HG02763 (cell line): ENCODE measurements around the gene UBL7.

Experiments
- ATAC-seq: cut with Tn5 transposase; IDR thresholded peaks from one replicate; pipeline ENCODE4 v1.9.1; 2021; ENCODE audit warnings: mild to moderate bottlenecking, moderate library complexity; ENCODE audit not compliant: unreplicated experiment

The UBL7 gene

DNA sequence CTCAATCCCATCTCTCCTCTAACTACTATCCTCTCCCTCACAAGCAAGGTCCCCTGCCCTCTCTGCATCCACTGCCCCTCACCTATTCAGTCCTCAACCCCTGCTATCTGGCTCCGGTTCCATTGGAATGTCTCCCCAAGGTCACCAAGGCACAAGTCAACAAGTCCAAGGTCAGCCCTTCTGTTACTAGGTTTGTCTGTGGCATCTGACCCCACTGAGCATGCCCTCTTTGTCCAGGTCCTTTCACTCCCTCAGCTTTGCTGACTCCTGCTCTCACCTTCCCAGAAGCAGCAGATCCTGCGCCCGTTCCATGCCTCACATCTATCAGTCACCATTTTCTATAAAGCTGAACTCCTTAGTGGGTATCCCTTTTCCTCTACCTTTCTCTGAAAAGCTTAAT, 18.9 kb downstream of the UBL7 start:
- no peak for ATAC-seq

DNA sequence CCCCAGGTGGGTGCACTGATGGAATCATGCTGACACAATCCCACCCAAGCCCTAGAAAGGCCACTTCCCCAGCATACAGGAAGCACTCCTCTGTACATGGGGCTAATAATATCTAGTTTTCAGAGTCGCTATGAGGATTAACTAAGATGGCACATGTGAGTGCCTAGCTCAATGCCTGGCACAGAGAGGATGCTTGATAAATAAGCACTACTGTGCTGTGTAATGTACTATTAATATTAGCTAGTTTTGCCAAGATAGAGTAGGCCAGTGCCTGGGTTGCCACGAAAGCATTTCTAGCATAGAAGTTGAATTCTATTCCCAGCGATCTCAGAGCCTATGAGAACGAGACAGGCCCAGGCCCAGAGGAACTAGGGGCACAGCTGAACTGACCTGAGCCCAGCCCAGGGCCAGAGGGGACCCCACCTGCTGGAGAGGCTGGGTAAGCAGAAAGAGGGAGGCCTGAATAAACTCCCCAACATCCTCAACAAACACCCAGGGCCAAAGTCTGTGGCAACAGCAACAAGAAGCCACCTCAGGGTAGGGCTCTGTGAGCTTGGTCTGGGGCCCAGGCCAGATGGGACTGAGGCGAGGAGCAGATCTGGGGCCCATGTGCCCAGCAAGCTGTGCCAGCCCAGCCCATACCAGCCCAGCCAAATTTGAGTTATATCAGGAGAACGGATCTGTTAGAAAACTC, 19.6 kb downstream of the UBL7 start:
- no peak for ATAC-seq

DNA sequence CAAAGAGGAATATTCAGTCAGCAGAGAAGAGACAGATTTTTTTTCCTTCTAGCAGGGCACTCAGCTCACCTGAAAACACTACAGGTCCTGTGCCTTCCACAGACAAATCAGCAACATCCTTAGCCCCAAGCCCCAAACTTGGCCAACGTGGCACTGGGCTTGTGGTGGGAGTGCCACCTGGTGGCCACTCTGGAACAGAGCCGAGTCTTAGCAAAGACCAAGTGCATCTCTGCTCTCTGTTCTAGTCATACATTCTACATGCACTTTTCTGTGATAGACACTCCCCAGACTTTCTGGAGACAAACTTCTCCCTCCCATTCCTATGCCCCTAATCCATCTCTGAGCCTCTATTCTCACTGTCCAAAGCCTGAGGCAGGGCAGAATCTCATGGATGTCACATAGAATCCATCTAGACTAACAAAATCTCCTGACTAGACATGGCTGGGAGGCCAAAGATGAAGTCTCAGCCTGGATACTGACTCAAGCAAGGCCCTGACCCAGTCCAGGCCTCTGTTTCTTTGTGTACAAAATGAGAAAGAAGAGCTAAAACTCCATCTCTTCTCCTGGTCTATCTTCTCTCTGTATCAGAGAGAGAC, 22.1 kb downstream of the UBL7 start:
- no peak for ATAC-seq

GRCh38 chr15:74438206-74438605, 22.8 kb downstream of the UBL7 start:
- no peak for ATAC-seq

DNA sequence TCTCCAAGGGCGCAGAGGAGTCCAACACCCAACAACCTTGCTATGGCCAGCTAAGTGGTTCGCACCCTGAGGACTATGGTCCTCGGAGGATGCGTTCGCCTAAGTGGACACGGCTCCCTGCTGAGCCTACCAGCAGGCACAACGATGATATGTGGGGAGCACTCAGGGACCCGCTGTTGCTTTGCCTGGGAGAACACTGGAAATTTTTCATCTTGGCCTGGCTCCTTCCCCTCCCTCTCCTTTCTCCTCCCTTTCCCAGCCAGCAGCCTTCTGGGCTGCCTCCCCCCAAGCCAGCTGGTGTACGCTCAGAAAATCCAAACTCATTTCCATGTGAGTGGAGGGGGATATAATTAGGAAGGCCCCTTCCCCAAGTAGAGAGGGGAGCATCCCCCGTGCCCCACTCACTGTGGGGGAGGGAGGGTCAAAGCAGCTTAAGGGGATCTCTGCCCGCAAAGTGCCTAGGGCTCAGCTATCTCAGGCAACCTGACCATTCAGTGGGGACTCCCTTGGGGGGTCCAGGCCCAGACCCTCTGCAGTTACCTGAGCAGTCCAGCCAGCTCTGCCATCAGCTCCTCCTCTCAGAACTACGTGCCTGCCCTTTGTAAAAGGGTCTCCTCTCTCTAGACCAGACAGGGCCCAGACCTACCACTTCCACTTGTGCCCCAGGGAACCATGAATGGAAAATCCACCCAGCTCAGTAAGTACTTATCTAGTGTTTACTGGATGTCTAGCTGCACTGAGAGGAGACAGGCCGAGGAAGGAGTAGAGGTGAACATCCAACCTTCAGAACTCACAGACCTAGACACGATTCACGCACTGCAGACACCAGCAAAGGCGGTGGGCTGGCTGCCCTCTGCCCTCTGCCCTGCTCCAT, 26.5 kb downstream of the UBL7 start:
- ATAC-seq, result no peak

GRCh38 chr15:74433592-74434262, 27.2 kb downstream of the UBL7 start, which contains the start of gene SEMA7A:
Gene SEMA7A (minus strand): TSS chr15:74433958. CDS start chr15:74433918, 40 bp downstream.
- ATAC-seq, result peak; percentile 76

GRCh38 chr15:74432968-74433591, 27.9 kb downstream of the UBL7 start:
- no peak for ATAC-seq

DNA sequence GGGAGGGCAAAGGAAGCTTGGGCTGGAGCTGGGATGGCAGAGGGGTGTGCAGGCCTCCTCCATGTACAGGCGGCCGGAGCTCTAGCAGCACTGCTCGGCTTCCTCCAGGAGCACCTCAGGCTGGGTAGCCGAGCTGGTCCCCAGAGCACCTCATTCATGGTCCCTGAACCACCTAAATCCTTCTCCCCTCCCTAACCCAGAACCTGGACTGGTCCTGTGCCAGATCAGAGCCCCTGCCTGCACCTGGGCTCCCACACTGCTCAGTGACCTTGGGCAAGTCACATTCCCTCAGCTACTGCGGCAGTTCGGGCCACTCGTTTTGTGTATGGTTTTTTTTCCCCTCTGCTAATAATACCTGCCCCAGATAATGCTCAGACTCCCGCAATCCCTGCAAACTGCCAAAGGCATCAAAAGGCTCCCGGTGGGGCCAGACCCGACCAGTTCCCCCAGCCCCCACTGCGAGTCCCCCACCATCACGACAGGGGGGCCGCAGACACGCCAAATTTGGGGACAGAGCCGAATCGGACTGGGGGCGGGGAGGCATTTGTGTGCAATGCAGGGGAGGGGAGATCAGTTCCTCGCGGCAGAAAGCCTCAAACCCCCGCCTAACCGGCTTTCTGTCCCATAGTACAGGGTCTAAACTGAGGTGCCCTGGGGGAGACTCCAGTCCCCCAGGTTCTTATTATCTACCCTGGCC, 28.5 kb downstream of the UBL7 start:
- ATAC-seq, result no peak

DNA sequence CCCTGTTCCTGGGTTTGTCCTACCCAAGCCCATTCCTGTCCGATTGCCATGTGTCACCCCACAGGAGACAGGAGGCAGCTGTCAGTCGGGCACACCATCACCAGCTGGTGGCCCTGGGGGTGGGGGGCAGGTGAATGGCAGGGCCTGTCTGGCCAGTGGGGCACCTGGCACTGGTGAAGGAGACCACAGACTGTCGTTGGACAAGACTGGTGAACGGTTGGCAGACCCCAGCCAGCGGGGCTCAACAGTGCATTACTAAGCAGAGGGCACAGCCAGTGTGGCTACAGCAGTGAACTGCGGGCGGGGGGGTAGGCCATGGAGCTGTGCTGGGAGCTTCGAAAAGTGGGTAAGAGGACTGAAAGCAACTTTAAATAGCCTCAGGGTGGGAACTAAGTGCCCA, 29.3 kb downstream of the UBL7 start:
- ATAC-seq, result no peak

DNA sequence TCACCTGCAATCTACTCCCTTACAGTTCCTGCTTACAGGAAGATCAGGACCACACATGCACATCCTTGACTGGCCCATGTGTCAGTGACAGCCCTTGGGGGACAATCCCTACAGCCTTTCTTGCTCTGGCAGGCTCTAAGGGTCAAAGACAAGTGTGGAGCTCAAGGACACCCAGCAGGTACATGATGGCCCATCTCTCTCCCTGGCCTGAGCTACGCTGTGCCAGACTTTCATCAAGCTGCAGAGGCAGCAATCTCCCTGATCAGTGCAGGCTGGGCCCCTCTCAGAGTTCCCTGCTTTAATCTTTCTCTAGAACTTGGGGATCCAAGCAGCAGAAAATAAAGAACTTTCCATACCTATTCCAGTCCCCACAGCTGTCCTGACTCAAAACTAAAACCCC, 29.8 kb downstream of the UBL7 start:
- ATAC-seq, result no peak

DNA sequence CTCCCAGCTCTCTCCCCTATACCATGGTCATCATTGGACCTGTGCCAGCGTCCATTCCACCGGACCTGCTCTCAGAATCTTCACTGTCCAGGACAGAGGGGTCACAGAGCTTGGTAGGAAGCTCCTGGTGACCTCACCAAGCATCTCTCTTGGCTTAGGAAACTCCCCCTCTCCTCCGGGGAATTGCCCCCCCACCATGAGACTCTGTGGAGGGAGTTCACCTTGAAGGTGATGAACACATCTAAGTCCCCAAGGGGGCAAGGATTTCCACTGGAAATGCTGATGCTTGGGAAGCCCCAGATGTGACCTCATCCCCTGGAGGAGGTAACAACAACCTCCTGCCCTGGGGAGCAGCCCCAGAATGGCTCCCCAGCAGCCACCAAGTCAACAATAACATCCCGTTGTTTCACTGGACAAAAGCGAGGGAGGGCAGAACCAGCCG, 30.4 kb downstream of the UBL7 start:
- ATAC-seq, result no peak

DNA sequence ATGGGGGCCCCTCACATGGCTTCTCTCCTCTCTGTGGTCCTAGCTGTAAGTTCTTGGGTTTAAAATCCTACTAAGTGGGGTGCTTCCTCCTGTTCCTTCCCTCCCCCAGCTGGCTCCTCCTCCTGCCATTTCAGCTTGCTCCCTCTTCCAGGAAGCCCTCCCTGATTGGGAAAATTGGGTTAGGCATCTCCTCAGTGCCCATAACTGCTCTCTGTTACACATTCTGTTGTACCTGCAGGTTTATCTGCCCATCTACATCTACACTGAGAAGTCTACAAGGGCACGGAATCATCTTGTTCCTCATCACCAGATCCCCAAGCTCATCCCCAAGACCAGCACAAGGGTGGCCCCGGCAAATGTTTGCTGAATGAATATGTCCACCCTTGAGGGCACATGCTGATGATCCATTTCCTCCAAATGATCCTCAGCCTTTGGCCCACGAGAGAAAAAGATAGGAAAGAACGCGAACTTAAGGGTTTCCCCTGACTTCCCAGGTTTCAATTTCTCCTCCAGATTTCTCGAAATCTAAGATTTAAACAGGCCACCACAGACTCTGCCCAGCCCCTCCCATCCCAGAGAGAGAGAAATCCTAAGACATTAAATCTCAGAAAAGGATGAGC, 31.1 kb downstream of the UBL7 start:
- ATAC-seq, result no peak

GRCh38 chr15:74428970-74429780, 31.8 kb downstream of the UBL7 start:
- ATAC-seq, result no peak

DNA sequence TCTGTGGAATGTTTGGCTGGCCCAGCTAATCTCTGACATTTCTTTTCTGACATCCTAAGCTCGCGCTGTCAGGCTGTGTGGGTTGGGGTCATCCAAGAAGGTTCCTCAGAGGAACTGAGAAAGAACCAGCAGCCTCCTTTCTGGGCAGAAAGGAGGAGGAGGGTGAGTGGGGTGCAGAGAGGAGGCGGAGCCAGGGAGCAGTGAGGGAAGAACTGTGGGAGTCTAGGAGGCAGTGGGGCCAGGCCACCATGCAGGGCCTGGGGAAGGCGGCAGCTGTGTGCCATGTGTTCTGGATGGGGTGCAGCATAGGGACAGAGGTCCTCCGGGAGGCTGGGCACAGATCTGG, 32.5 kb downstream of the UBL7 start:
- no peak for ATAC-seq

GRCh38 chr15:74427607-74428441, 33.1 kb downstream of the UBL7 start:
- no peak for ATAC-seq

GRCh38 chr15:74426404-74427281, 34.3 kb downstream of the UBL7 start:
- no peak for ATAC-seq

DNA sequence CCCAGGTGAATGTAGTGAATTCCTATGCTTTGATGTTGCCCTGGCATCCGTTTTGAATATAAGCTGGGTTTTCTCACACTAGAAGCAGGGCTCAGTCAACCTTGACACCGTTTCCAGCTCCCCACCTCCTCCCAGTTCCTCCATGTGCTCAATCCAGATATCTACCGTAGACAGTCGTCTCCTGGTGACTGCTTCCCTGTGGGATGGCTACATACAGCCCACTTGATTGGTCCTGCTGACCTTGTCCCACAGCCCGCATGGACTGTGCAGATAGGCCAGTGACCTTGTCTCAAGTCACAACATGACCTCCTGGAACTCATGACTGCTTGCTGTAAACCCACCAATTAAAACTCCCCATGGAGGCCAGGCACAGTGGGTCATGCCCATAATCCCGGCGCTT, 35.3 kb downstream of the UBL7 start:
- no peak for ATAC-seq
